Fibroblast of mammary gland (primary cell): ENCODE measurements around the gene HAX1.
"Not testable (repeated sequence)": the region's sequence is repeated elsewhere in the genome, so short reads cannot be mapped to it uniquely, and the experiment has no call there.

Source experiments
- DNase-seq: peaks from one replicate; pipeline ENCODE4 v3.0.0-alpha.2; 2010; ENCODE audit warnings: low read depth
- H3K4me3 ChIP-seq: 2 replicates; pipeline ENCODE4 v1.5.1; 2011; ENCODE audit warnings: low read depth, mild to moderate bottlenecking, low read length, moderate library complexity; ENCODE audit not compliant: control insufficient read depth
- CTCF ChIP-seq: conservative IDR thresholded peaks from 2 replicates; pipeline ENCODE4 v1.5.1; 2011; ENCODE audit warnings: low read depth, low read length, inconsistent platforms; ENCODE audit not compliant: control insufficient read depth, insufficient read depth

HAX1 gene

GRCh38 chr1:154272217-154272998 lies at the start of gene HAX1:
HAX1 (plus strand) TSS chr1:154272629; CDS start chr1:154272724, 95 bp downstream.
- peak within 1 kb of the TSS; percentile 100 for H3K4me3 ChIP-seq
- peak; percentile 64 for TF ChIP-seq CTCF
- peak; percentile 97 for DNase-seq

GRCh38 chr1:154222918-154223317 lies 49.5 kb upstream of the HAX1 start:
- H3K4me3 ChIP-seq = no peak overlapping the region
- DNase-seq = no peak
- no peak for TF ChIP-seq CTCF

- no peak for TF ChIP-seq CTCF
- DNase-seq = no peak
- H3K4me3 ChIP-seq = no peak overlapping the region
Measured at GRCh38 chr1:154223621-154224020, 48.8 kb upstream of the HAX1 start.

GRCh38 chr1:154225370-154225769 lies 47.1 kb upstream of the HAX1 start:
- DNase-seq = no peak
- no peak for TF ChIP-seq CTCF
- H3K4me3 ChIP-seq = no peak overlapping the region

- not testable (repeated sequence) for H3K4me3 ChIP-seq, DNase-seq
Measured at GRCh38 chr1:154231112-154231511, 41.3 kb upstream of the HAX1 start.

- not testable (repeated sequence) for DNase-seq, H3K4me3 ChIP-seq
Measured at GRCh38 chr1:154233127-154233526, 39.3 kb upstream of the HAX1 start.

- TF ChIP-seq CTCF = no peak
- no peak overlapping the region for H3K4me3 ChIP-seq
- no peak for DNase-seq
Measured at GRCh38 chr1:154236855-154237254, 35.6 kb upstream of the HAX1 start.

GRCh38 chr1:154237435-154237834 lies 35.0 kb upstream of the HAX1 start:
- no peak overlapping the region for H3K4me3 ChIP-seq

More at GRCh38 chr1:154237435-154237834, 35.0 kb upstream of the HAX1 start:
- no peak for DNase-seq
- TF ChIP-seq CTCF = no peak
